Stimulated activated CD8-positive, alpha-beta memory T cell treated with anti-CD3 and anti-CD28 coated beads, Interleukin-12 subunit alpha, Interleukin-12 subunit beta, amount 100 ng/mL, for 4 hours (primary cell): ENCODE results near the gene EPHA2.
"Not testable (repeated sequence)": the region's sequence is repeated elsewhere in the genome, so short reads cannot be mapped to it uniquely, and the experiment has no call there.

Experiments
- DNase-seq: peaks from one replicate; pipeline ENCODE4 v3.0.0-alpha.2; 2020; ENCODE audit warnings: low read depth

EPHA2 gene

GRCh38 chr1:16119504-16119903, 36.4 kb downstream of the EPHA2 start:
- DNase-seq = no peak

GRCh38 chr1:16118706-16119105, 37.2 kb downstream of the EPHA2 start:
- no peak for DNase-seq

GRCh38 chr1:16117936-16118335, 37.9 kb downstream of the EPHA2 start:
- DNase-seq = no peak

GRCh38 chr1:16117369-16117768, 38.5 kb downstream of the EPHA2 start:
- no peak for DNase-seq

DNA sequence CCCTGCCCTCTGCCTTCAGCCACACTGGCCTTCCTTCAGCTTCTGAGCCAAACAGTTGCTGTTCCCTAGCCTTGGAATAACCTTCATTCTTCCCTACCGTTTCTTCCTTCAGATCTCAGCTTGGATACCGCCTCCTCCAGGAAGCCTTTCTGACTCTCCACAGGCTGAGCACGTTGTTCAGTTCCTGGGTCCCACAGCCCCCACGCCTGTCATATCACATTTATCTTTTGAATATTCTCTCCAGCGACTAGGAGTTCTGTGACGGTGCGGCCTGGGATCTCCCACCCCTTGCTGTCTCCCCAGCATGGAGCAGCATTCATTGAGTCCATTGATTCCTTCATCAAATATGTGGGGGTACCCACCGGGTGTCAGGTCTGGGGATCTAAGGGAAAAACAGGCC, 39.2 kb downstream of the EPHA2 start:
- no peak for DNase-seq

- no peak for DNase-seq
Measured at GRCh38 chr1:16116002-16116401, 39.9 kb downstream of the EPHA2 start.

DNA sequence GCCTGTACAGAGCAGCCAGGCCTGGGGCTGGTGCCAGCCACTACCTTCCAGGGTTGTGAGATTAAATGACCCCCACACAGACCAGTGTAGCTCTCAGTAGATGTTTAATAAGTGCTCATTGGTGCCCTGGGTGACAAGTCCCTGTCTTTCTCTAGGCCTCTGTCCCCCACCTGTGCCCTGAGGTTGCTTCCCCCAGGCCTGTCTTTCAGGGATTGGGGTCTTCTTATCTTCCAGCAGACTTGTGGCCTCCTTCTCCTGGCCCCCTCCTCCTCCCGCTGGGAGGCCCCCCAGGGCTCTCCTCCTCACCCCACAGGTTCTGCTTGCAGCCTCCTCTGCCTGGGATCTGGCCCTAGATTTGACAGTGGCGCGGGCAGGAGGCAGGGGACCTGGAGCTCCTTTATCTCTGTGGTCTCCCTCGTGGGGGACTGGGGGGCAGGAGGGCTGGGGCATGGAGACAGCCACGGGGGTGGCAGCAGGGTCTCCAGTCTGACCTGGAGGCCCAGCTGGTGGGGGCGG, 40.3 kb downstream of the EPHA2 start:
- no peak for DNase-seq

- no peak for DNase-seq
Measured at GRCh38 chr1:16114527-16115467, 41.1 kb downstream of the EPHA2 start.

- no peak for DNase-seq
Measured at GRCh38 chr1:16112596-16113555, 43.0 kb downstream of the EPHA2 start.

GRCh38 chr1:16111771-16112595, 43.9 kb downstream of the EPHA2 start:
- DNase-seq = no peak

DNA sequence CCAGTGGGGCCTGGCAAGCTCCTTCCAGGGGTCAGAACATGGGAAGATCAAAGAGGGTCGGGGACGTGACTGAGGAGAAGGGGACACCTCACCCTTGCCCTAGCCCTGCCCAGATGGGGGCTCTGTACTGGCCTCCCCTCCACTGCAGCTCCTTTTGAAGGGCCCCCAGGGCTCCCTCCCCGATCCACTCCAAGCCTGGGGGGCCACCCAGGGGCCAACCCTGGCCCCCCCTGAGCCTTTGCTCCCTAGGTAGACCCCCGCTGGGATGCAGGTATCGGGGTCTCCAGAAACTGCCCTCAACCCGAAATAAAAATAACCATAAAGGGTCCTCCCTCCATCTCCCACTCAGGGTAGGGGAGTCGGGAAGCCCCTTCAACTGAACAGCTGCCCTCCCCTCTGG, 45.0 kb downstream of the EPHA2 start:
- no peak for DNase-seq

DNA sequence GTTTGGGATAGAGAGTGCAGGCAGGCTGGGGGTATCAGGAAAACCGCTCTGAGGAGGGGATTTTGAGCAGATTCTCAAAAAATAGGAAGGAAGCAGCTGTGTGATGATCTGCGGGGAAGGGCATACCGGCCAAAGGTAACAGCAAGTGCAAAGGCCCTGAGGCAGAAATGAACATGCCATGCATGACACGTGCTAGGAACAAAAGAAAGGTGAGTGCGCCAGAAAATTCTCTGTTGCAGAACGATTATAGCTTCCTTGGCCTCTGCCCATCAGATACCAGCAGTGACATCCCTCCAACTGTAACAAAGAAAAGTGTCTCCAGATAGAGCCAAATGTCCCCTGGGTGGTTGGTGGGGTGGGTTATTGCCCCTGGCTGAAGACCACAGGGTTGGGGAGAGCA, 45.4 kb downstream of the EPHA2 start:
- DNase-seq = no peak

DNA sequence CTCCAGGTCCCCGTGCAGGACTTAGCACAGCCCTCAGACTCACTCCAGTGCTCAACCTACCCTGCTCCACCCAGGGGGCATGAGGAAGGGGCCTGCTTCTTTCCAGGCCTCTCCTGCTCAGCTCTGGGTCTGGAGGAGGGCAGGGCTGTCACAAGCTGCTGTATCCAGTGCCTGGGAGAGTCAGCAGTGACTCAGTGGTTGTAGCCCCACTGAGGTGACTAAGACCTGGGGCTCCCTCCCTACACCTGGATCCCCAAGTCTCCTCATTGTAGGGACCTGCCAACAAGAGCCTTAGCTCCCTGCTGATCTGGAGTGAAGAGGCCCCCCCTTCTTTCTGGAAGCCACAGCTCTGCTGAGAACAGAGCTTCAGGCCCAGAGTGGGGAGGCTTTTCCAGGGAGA, 46.3 kb downstream of the EPHA2 start:
- no peak for DNase-seq

DNA sequence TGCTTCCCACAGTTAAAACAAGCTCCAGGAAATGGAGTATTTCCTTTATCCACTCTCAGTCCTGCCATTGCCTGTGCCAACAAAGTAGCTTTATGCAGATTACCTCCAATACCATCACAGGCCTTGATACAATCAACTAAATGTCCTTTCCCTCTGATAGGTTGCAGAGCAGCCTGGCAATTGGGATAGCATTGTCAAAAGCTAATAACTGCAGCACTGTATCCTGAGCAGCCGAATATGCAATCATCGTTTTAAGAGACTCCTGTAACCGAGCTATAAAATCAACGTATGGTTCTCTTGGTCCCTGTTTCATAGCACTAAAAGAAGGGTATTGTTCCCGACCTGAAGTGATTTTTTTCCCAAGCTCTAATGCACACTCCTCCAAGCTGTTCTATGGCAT, 48.8 kb downstream of the EPHA2 start:
- DNase-seq = not testable (repeated sequence)

GRCh38 chr1:16101623-16102022, 54.2 kb downstream of the EPHA2 start:
- DNase-seq = no peak

DNA sequence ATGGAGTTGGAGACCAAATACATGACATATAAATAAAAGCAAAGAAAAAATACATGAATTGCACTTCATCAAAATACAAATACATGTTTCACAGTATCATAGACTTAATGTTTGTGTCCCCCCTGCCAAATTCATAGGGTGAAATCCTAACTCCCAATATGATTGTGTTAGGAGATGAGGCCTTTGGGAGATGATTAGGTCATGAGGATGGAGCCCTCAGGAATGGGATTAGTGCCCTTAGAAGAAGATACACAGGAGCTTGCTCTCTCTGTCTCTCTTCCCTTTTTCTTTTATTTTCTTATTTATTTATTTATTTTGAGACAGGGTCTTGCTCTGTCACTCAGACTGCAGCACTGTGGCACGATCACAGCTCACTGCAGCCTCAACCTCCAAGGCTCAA, 56.5 kb downstream of the EPHA2 start:
- DNase-seq = no peak

DNA sequence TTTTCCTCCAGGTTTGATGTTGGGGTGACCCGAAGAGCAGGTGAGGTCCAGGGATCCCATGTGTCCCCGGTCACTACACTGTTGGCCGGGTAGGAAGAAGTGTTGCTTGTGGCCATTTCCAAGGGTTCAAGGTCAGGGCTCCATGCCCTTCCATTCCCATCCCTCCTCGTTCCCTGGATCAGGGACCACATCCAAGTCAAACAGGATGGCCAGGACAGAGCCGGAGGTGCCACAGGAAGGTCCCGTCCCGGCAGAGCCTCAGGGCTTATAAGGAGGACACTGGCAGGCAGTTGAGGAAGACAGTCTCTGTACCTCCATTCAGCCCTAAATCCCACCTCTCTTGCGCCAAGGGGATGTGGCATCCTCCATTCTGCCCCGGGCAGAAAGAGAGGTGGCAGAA, 60.4 kb downstream of the EPHA2 start:
- DNase-seq = no peak

GRCh38 chr1:16094453-16095158, 61.3 kb downstream of the EPHA2 start:
- DNase-seq = no peak

- DNase-seq = no peak
Measured at GRCh38 chr1:16093611-16094010, 62.3 kb downstream of the EPHA2 start.

- no peak for DNase-seq
Measured at GRCh38 chr1:16092923-16093511, 62.9 kb downstream of the EPHA2 start.
